GOT3 (cell line): ENCODE results near the gene TADA1.
"Not testable (repeated sequence)": the region's sequence is repeated elsewhere in the genome, so short reads cannot be mapped to it uniquely, and the experiment has no call there.

ENCODE experiments used
- DNase-seq: peaks from one replicate; lab custom pipeline; 2025; ENCODE audit warnings: mixed read lengths; lab: John Stamatoyannopoulos, UW

The TADA1 gene

GRCh38 chr1:166843769-166844596 lies 32.1 kb downstream of the TADA1 start:
- no peak for DNase-seq

GRCh38 chr1:166843322-166843721 lies 32.7 kb downstream of the TADA1 start:
- no peak for DNase-seq

- DNase-seq, result no peak
Observed at GRCh38 chr1:166840309-166841274, 35.5 kb downstream of the TADA1 start.

- DNase-seq, result peak; percentile 51
Observed at GRCh38 chr1:166839600-166840308, 36.3 kb downstream of the TADA1 start.

- DNase-seq, result peak; percentile 95
Observed at GRCh38 chr1:166838766-166839599, 37.1 kb downstream of the TADA1 start, which contains the start of gene POGK. Gene POGK (plus strand): TSS chr1:166839475. CDS start chr1:166840957, 1,482 bp downstream.

GRCh38 chr1:166836733-166837132 lies 39.3 kb downstream of the TADA1 start:
- no peak for DNase-seq

GRCh38 chr1:166829762-166830161 lies 46.3 kb downstream of the TADA1 start:
- not testable (repeated sequence) for DNase-seq

GRCh38 chr1:166827426-166827825 lies 48.6 kb downstream of the TADA1 start:
- DNase-seq, result no peak

GRCh38 chr1:166822385-166822784 lies 53.7 kb downstream of the TADA1 start:
- DNase-seq, result no peak

- no peak for DNase-seq
Observed at GRCh38 chr1:166819974-166820373, 56.1 kb downstream of the TADA1 start.

- no peak for DNase-seq
Observed at GRCh38 chr1:166814611-166815010, 61.5 kb downstream of the TADA1 start.

- no peak for DNase-seq
Observed at GRCh38 chr1:166813508-166814223, 62.4 kb downstream of the TADA1 start.

- no peak for DNase-seq
Observed at GRCh38 chr1:166811691-166812090, 64.4 kb downstream of the TADA1 start.

GRCh38 chr1:166808952-166809351 lies 67.1 kb downstream of the TADA1 start:
- DNase-seq, result no peak
